HAP-1 (cell line): ENCODE data around the gene S100A3.
"Not testable (repeated sequence)": the region's sequence is repeated elsewhere in the genome, so short reads cannot be mapped to it uniquely, and the experiment has no call there.

ENCODE experiments used
- DNase-seq, 2 experiments: peaks; one replicate each; pipeline ENCODE4 v3.0.0-alpha.2; 2016 to 2020; ENCODE audit warnings: low spot score in 2 of 2
- H3K27me3 ChIP-seq: fragments of 250-450 bp; sonication (Bioruptor Pico); 2 replicates; pipeline ENCODE4 v1.5.1; 2020; ENCODE audit warnings: low read depth, mild to moderate bottlenecking, moderate library complexity
- H3K36me3 ChIP-seq: fragments of 250-450 bp; sonication (Bioruptor Pico); replicated peaks from 2 replicates; pipeline ENCODE4 v1.5.1; 2020; ENCODE audit warnings: mild to moderate bottlenecking
- H3K4me1 ChIP-seq: fragments of 250-450 bp; sonication (Bioruptor Pico); 2 replicates; pipeline ENCODE4 v1.5.1; 2020; ENCODE audit warnings: mild to moderate bottlenecking
- H3K4me3 ChIP-seq: fragments of 250-450 bp; sonication (Bioruptor Pico); 2 replicates; pipeline ENCODE4 v1.5.1; 2020; ENCODE audit warnings: mild to moderate bottlenecking, moderate library complexity
- H3K9me3 ChIP-seq: fragments of 250-450 bp; sonication (Bioruptor Pico); 2 replicates; pipeline ENCODE4 v1.5.1; 2020; ENCODE audit warnings: mild to moderate bottlenecking, moderate library complexity
- in situ Hi-C: fragments of 300-500 bp; cut with MboI; formaldehyde crosslinking; loops from 3 replicates; pipeline ENCODE4 v1.14.3; 2020; ENCODE audit warnings: low sequenced_read_pairs, inconsistent platforms, mixed read lengths

The S100A3 gene

DNA sequence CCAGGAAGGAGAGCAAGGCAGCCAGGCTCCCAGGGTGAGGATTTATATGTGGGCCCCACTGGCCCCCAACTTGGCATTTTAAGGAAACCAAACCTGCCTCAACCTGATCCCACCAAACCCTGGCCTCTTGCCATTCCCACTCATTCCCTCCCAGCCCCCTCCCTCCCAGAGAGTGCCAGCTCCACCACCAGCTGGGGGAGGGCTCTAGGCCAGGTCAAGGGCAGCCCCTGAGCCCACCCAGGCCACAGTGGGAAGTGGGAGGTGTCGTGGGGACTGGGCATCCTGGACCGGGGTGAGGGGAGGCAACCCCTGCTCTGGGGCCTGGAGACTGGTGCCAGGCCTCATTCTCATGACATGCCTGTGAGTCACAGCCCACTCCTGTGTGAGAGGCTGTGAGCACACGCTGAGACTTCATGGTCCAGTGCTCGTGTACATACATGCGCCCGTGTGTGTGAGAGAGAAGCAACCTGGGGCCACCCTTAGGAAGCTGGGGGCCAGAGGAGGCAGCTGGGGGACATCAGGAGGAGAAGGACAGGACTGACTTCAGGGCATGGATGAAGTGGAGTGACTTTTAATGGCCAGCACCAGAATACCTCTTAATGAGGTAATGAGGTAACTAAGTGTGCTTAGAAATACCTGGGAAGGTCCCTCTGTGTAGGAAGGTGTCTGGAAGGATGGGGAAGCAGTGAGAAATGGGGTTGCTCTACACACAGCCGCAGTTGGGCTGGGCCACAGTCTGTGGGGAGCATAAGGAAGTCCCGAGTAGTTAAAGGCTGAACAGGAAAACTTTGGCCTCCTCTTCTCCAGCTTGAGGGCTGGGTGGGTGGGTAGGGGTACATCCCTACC is 16.7 kb upstream of the S100A3 start, which contains the start of gene S100A2:
Gene S100A2 (minus strand): TSS at position 316 of the 846 bp plus-strand sequence. CDS start 1,967 bp downstream, outside the sequence.
- Histone ChIP-seq H3K36me3 (no peaks in the 10 kb centered on the region), H3K4me3 (no peak within 1 kb of the TSS), H3K4me1 (peaks cover 12% of the 10 kb centered on the region), H3K9me3 (no peaks in the 10 kb centered on the region), H3K27me3 (no peaks in the 10 kb centered on the region)
- DNase-seq, result no peak
- in situ Hi-C loops, result loop anchor here (10.0 kb wide), 2 partner anchors 51 to 211 kb away; partner anchors contain the start of gene S100A9

DNA sequence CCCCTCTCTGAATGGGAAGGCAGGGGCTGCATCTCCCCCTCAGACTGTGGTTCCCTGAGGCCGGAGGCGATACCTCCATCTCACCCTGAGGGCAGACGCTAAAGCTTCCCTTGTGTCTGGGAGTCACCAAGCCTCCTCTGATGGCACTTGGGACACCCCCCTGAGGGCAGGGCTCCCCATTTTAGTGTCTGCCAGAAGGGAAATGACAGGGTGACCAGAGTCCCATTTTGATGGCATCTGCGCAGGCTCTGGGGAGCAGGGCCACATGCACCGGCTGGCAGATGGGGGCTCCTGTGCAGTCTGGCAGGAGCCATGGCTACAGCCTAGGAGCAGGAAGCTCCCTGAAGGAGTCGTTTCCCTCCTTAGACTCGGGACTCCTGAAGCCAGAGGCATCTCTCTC is 14.9 kb upstream of the S100A3 start:
- H3K36me3 ChIP-seq, result no peaks in the 10 kb centered on the region
- H3K4me1 ChIP-seq, result peaks cover 12% of the 10 kb centered on the region
- no peaks in the 10 kb centered on the region for H3K9me3 ChIP-seq
- H3K27me3 ChIP-seq, result no peaks in the 10 kb centered on the region
- H3K4me3 ChIP-seq, result no peak overlapping the region
- in situ Hi-C loops, result loop anchor here (10.0 kb wide), 2 partner anchors 49 to 209 kb away; partner anchors contain the start of gene S100A9
- no peak for DNase-seq

DNA sequence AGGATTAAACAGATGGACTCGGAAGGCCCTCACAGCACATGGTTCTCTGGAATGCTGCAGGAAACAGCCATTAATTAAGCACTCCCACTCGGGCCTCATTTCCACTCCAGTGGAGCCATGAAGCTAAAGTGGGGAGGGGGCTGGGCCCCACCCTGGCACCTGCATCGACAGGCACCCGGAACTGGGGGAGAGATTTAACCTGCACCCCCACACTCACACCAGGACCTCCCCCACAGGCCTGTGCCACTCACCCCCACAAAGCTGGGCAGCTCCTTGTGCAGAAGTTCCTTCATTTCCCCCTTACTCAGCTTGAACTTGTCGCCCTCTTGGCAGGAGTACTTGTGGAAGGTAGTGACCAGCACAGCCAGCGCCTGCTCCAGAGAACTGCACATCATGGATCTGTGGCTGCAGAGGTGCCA is 14.4 kb upstream of the S100A3 start:
- Histone ChIP-seq H3K4me1 (peaks cover 8% of the 10 kb centered on the region), H3K4me3 (no peak overlapping the region), H3K36me3 (no peaks in the 10 kb centered on the region), H3K27me3 (no peaks in the 10 kb centered on the region), H3K9me3 (no peaks in the 10 kb centered on the region)
- no peak for DNase-seq
- in situ Hi-C loops, result loop anchor here (10.0 kb wide), 2 partner anchors 49 to 209 kb away; partner anchors contain the start of gene S100A9

DNA sequence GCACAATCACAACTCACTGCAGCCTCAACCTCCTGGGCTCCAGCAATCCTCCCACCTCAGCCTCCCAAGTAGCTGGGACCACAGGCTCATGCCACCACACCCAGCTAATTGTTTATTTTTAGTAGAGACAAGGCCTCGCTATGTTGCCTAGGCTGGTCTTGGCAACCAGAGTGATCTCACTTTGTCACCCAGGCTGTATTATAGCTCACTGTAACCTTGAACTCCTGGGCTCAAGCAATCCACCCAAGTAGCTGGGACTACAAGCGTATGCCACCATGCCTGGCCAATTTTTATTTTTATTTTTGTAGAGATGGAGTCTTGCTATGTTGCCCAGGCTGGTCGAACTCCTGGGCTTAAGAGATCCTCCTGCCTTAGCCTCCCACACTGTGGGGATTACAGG is 13.0 kb upstream of the S100A3 start:
- not testable (repeated sequence) for DNase-seq, H3K27me3 ChIP-seq, H3K36me3 ChIP-seq, H3K4me1 ChIP-seq, H3K9me3 ChIP-seq, H3K4me3 ChIP-seq
- in situ Hi-C loops, result loop anchor here (10.0 kb wide), 2 partner anchors 47 to 207 kb away; partner anchors contain the start of gene S100A9

DNA sequence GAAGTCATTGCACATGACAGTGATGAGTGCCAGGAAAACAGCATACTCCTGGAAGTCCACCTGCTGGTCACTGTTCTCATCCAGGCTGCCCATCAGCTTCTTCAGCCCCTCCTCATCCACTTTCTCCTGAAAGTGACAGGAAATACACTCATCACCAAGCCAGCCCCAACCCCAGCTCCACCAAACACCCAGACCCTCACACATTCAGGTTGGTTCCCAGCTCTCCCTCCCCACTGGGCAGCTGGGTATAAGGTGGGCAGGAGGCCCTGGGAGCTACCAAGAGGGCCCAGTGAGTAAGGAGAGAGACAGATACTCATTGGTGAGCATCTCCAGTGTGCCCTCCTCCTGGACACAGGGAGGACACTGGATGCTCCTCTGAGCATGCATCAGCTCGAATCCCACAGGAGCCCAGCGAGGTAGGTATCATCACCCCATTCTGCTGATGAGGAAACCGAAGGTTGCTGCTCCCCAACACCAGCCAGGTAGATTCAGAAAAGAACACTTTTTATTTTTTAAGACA is 12.5 kb upstream of the S100A3 start:
- Histone ChIP-seq H3K4me3 (no peak overlapping the region), H3K36me3 (no peaks in the 10 kb centered on the region), H3K4me1 (no peaks in the 10 kb centered on the region), H3K27me3 (no peaks in the 10 kb centered on the region), H3K9me3 (no peaks in the 10 kb centered on the region)
- no peak for DNase-seq
- in situ Hi-C loops, result loop anchor here (10.0 kb wide), 2 partner anchors 47 to 207 kb away; partner anchors contain the start of gene S100A9

DNA sequence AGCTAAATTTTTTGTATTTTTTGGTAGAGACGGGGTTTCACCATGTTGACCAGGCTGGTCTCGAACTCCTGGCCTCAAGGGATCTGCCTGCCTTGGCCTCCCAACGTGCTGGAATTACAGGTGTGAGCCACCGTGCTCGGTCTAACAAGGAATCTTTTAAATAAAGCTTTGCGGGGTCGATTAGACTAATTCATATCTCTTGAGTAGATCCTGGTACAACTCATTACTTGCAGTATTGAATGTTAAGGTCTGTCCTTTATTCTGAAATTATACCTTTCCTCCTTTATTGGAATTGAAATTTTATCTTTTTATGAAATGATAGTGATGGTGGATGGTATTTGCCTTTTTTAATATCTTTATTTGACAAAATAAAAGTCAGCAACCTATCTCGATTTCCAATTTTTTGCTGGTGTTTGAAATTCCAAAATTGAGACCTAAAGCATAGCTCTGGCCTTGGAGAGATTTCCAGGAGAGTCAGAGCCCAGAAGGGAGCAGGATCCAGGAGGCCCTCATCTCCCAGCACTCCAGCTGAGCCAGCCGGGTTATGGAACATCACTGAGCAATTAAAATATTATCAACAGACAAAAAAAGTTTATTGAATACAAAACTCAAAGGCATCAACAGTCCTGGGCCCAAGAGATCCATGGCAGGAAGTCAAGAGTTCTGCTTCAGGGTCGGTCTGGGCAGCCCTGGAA is 11.9 kb upstream of the S100A3 start:
- no peaks in the 10 kb centered on the region for H3K27me3 ChIP-seq
- no peak for DNase-seq
- no peaks in the 10 kb centered on the region for H3K9me3 ChIP-seq
- H3K4me3 ChIP-seq, result no peak overlapping the region
- in situ Hi-C loops, result loop anchor here (10.0 kb wide), 2 partner anchors 46 to 206 kb away; partner anchors contain the start of gene S100A9
- H3K4me1 ChIP-seq, result no peaks in the 10 kb centered on the region
- H3K36me3 ChIP-seq, result no peaks in the 10 kb centered on the region

DNA sequence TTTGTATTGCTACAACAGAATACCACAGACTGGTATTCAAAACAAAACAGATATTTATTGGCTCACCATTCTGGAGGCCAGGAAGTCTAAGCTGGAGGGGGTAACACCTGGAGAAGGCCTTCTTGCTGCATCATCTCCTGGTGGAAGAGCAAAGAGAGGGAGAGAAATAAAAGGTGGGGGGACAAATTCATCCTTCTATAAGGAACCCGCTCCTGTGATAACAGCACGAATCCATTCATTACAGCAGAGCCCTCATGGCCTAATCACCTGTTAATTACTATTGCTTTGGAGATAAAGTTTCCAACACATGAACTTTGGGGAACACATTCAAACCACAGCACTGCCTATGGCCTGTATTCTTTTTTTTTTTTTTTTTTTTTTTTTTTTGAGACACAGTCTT is 11.2 kb upstream of the S100A3 start:
- Histone ChIP-seq H3K36me3 (no peaks in the 10 kb centered on the region), H3K9me3 (no peaks in the 10 kb centered on the region), H3K27me3 (no peaks in the 10 kb centered on the region), H3K4me3 (no peak overlapping the region), H3K4me1 (no peaks in the 10 kb centered on the region)
- DNase-seq, result no peak
- in situ Hi-C loops, result loop anchor here (10.0 kb wide), 2 partner anchors 45 to 205 kb away; partner anchors contain the start of gene S100A9

DNA sequence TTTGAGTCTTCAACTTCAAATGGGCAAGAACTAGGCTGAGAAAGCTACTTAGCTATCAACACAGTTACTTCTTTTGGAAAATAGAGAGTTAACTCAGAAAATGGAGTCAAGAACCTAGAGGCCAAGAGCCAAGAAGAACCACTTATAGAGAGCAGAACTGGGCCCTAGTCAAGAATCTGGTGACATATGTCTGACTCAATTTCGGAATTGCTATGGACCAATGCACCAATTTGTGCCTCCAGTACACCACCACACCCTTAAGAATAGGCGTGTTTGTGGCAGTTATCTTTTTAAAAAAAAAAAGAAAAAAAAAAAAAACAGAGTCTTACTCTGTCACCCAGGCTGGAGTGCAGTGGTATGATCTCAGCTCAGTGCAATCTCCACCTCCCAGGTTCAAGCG is 8.8 kb upstream of the S100A3 start:
- no peaks in the 10 kb centered on the region for H3K27me3 ChIP-seq
- H3K4me3 ChIP-seq, result no peak overlapping the region
- no peaks in the 10 kb centered on the region for H3K36me3 ChIP-seq
- H3K9me3 ChIP-seq, result no peaks in the 10 kb centered on the region
- no peaks in the 10 kb centered on the region for H3K4me1 ChIP-seq
- DNase-seq, result no peak
- in situ Hi-C loops, result no loop called here

DNA sequence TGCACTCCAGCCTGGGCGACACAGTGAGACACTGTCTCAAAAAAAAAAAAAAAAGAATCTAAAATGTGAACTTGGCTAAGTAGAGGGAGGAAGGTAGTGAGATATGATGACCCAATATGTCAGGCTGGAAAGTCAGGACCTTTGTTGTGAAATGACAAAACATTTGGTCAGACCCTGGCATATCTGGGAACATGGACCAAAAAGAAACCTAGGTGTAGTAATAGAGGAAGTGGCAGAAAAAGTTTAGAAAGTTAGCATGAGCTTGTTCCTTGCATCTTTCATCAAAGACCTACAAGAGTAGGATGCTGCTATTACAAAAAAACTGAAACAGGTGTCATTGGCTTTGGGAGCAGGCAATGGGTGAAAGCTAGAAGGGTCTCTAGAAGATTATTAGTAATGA is 7.3 kb upstream of the S100A3 start:
- Histone ChIP-seq H3K4me1 (no peaks in the 10 kb centered on the region), H3K36me3 (no peaks in the 10 kb centered on the region), H3K9me3 (no peaks in the 10 kb centered on the region), H3K4me3 (no peak overlapping the region), H3K27me3 (no peaks in the 10 kb centered on the region)
- in situ Hi-C loops, result no loop called here
- DNase-seq, result no peak

DNA sequence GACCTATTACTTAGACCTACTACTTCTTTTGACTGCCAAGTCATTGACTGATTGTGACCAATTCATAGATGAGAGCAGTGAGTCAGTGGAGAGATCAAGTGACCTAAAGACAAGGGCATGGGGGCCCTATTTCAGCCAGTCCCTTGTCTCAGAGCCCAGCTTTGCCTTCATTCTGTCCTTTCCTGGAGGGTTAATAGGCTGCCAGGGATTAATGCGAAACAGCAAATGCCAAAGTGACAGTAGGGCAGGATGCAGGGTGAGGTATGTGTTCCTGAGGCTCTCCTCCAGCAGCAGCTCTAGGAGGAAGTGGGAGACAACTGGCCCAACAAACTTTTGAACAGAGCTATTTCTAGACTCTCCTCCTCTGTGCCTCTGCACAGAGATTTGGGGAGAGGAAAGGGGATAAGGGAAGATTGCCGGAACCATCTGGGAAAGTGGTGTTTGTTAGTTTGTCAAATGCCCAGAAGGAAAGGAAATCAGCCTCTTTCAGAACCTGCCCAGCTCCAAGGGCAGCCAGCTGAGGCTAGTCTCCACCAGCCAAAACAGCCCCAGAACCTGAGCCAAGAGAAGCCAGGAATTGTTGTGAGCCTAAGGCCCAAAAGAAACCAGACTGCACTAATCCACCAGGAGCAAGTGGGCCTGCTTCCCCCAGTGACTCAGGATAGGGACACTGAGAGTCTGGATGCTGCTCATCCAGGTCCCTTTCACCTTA is 4.9 kb upstream of the S100A3 start:
- DNase-seq, result no peak
- Histone ChIP-seq H3K9me3 (no peaks in the 10 kb centered on the region), H3K4me1 (no peaks in the 10 kb centered on the region), H3K27me3 (no peaks in the 10 kb centered on the region), H3K36me3 (no peaks in the 10 kb centered on the region), H3K4me3 (no peak overlapping the region)
- in situ Hi-C loops, result no loop called here

DNA sequence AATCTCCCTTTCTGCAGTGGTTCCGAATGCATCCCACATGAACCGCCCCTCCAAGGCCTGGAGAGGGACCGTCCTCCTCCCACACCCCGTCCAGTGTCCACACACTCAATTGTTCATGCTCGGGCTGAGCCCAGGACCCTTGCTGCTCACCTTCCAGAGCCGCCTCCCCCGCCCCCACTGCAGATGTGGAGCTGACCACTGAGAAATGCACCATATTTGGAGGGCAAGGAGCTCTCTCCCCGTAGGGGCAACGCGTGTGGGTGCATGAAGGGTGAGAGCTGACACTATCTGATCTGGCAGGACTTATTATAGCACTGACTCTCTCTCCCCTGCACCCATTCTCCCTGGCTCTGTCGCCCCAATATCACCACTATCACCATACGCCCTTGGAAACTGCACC is 4.0 kb upstream of the S100A3 start:
- H3K36me3 ChIP-seq, result no peaks in the 10 kb centered on the region
- no peak for DNase-seq
- in situ Hi-C loops, result no loop called here
- H3K4me3 ChIP-seq, result no peak overlapping the region
- H3K27me3 ChIP-seq, result no peaks in the 10 kb centered on the region
- H3K9me3 ChIP-seq, result no peaks in the 10 kb centered on the region
- H3K4me1 ChIP-seq, result no peaks in the 10 kb centered on the region

DNA sequence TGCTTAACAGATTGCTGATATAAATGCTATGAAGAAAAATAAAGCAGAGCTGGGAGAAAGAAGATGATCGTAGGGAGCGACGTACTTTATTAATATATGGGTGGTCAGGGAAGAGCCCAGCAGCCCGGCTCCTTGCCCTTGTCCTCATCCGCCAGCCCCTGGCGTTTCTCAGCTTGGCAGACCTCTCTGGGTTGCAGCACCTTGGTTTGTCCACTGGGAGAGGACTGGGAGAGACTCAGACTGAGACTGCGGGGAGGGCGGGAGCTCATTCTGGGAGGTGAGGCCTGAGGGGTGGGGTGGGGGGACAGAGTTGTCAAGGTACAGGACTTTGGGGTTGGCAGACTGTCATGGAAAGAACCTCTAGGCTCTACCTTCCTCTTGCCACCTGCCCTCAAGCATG is 3.3 kb upstream of the S100A3 start:
- peak in 1 of 2 experiments; percentile 22 for DNase-seq
- in situ Hi-C loops, result no loop called here
- Histone ChIP-seq H3K4me3 (no peak overlapping the region), H3K9me3 (no peaks in the 10 kb centered on the region), H3K27me3 (no peaks in the 10 kb centered on the region), H3K4me1 (no peaks in the 10 kb centered on the region), H3K36me3 (no peaks in the 10 kb centered on the region)

DNA sequence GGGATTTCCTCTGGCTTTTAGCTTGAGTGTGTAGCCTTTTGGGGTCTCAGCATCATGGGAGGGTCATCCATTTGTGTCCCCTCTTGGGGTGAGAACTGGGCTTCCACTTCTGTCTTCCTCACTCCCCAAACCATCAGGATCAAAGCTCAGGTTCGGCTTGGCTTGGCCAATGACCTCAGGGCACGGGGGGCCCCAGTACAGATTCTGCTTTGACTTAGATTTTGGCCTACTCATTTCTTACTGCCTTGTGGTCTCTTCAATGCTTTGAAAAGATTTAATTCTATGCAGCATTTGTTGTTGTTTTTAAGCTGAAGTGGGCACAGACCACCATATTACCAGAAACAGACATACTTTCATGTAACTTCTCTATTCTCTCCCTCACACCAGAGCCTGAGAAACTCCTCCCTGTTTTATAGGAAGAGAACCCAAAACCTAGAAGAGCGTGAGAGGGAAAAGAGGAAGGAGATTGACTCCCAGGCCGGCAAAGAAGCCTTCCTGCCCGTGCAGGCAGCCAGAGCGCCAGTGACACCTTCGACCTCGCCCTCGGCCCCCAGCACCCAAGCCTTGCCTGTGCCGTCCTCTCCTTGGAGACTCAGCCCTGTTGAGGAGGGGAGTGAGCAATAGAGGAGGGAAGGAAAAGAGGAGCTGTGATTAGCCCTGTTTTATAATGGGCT is 1.9 kb upstream of the S100A3 start:
- no peak overlapping the region for H3K4me3 ChIP-seq
- DNase-seq, result no peak

More for the DNA sequence above, 1.9 kb upstream of the S100A3 start:
- Histone ChIP-seq H3K4me1 (no peaks in the 10 kb centered on the region; the same call in 1 of the 2 replicates), H3K36me3 (no peaks in the 10 kb centered on the region), H3K27me3 (no peaks in the 10 kb centered on the region), H3K9me3 (no peaks in the 10 kb centered on the region)
- in situ Hi-C loops, result no loop called here
